A549 (cell line): ENCODE data around the gene NUCB1. TPM values are rescaled to one million over a fixed set of nuclear protein-coding genes. Genes with fewer than 3 reads are reported as not detected.

ENCODE experiments used
- BHLHE40 ChIP-seq: IDR thresholded peaks from 2 replicates; pipeline ENCODE4 v1.6.1; 2012; ENCODE audit warnings: low read depth, low read length, inconsistent platforms
- CBX2 ChIP-seq: fragments of 200-600 bp; sonication (generic); IDR thresholded peaks from 2 replicates; pipeline ENCODE4 v1.6.1; 2016; ENCODE audit warnings: low read depth, mild to moderate bottlenecking, borderline replicate concordance
- E2F6 ChIP-seq: IDR thresholded peaks from 2 replicates; pipeline ENCODE4 v1.6.1; 2012; ENCODE audit warnings: low read depth, borderline replicate concordance
- EHMT2 ChIP-seq: fragments of 200-600 bp; sonication (generic); IDR thresholded peaks from 2 replicates; pipeline ENCODE4 v1.6.1; 2016; ENCODE audit warnings: antibody characterized with exemption, low read depth, mild to moderate bottlenecking, moderate library complexity
- ESRRA ChIP-seq: fragments of 150-350 bp; IDR thresholded peaks from 2 replicates; pipeline ENCODE4 v1.6.1; 2014; ENCODE audit warnings: mild to moderate bottlenecking, low read length, borderline replicate concordance
- HDAC2 ChIP-seq: fragments of 200-600 bp; sonication (generic); IDR thresholded peaks from 2 replicates; pipeline ENCODE4 v1.6.1; 2016
- HES2 ChIP-seq: fragments of >200 bp; sonication (Bioruptor Twin); formaldehyde crosslinking; IDR thresholded peaks from 2 replicates; pipeline ENCODE4 v1.6.1; 2016
- HEYL ChIP-seq: fragments of 250-450 bp; sonication (Bioruptor Pico); IDR thresholded peaks from 2 replicates; pipeline ENCODE4 v1.8.0; 2021; ENCODE audit warnings: mild to moderate bottlenecking, moderate library complexity
- HOXB13 ChIP-seq: fragments of 250-450 bp; sonication (Bioruptor Pico); IDR thresholded peaks from 2 replicates; pipeline ENCODE4 v1.5.0; 2020; ENCODE audit warnings: low read depth, mild to moderate bottlenecking, moderate library complexity
- HOXB5 ChIP-seq: fragments of 250-450 bp; sonication (Bioruptor Pico); IDR thresholded peaks from 2 replicates; pipeline ENCODE4 v1.5.0; 2020; ENCODE audit warnings: mild to moderate bottlenecking, moderate library complexity
- KDM1A ChIP-seq: fragments of 200-600 bp; sonication (generic); IDR thresholded peaks from 2 replicates; pipeline ENCODE4 v1.6.1; 2016; ENCODE audit warnings: low read depth, mild to moderate bottlenecking
- KDM5A ChIP-seq: fragments of 200-600 bp; sonication (generic); IDR thresholded peaks from 2 replicates; pipeline ENCODE4 v1.6.1; 2016; ENCODE audit warnings: antibody characterized with exemption, mild to moderate bottlenecking
- NFE2L2 ChIP-seq: fragments of 150-350 bp; conservative IDR thresholded peaks from 2 replicates; pipeline ENCODE4 v1.6.1; 2014; ENCODE audit warnings: low read length
- NPAS2 ChIP-seq: fragments of 250-450 bp; sonication (Bioruptor Pico); IDR thresholded peaks from 2 replicates; pipeline ENCODE4 v1.8.0; 2022; ENCODE audit warnings: mild to moderate bottlenecking, moderate library complexity, borderline replicate concordance
- POLR2A ChIP-seq: IDR thresholded peaks from 2 replicates; pipeline ENCODE4 v1.6.1; 2012; ENCODE audit warnings: mild to moderate bottlenecking, low read length
- REST ChIP-seq: fragments of 200-600 bp; sonication (generic); IDR thresholded peaks from 2 replicates; pipeline ENCODE4 v1.6.1; 2016; ENCODE audit warnings: antibody characterized with exemption, mild to moderate bottlenecking, moderate library complexity
- RFX5 ChIP-seq: fragments of 450-650 bp; IDR thresholded peaks from 2 replicates; pipeline ENCODE4 v1.7.1; 2014; ENCODE audit warnings: antibody characterized with exemption, mild to moderate bottlenecking, moderate library complexity
- RNF2 ChIP-seq: fragments of 200-600 bp; sonication (generic); IDR thresholded peaks from 2 replicates; pipeline ENCODE4 v1.6.1; 2016; ENCODE audit warnings: low read depth, mild to moderate bottlenecking, antibody characterized with exemption, moderate library complexity, borderline replicate concordance
- SMC3 ChIP-seq: fragments of >200 bp; sonication (Bioruptor Twin); formaldehyde crosslinking; IDR thresholded peaks from 3 replicates; pipeline ENCODE4 v1.6.1; 2018; ENCODE audit warnings: inconsistent platforms
- SREBF2 ChIP-seq: fragments of 450-650 bp; IDR thresholded peaks from 2 replicates; pipeline ENCODE4 v1.6.1; 2014; ENCODE audit warnings: mild to moderate bottlenecking, moderate library complexity
- TP53 ChIP-seq: fragments of 250-450 bp; sonication (Bioruptor Pico); IDR thresholded peaks from 2 replicates; pipeline ENCODE4 v1.5.0; 2021; ENCODE audit warnings: mild to moderate bottlenecking, moderate library complexity
- USF2 ChIP-seq: fragments of 450-650 bp; IDR thresholded peaks from 2 replicates; pipeline ENCODE4 v1.6.1; 2014; ENCODE audit warnings: antibody characterized with exemption
- ZC3H11A ChIP-seq: fragments of 450-650 bp; IDR thresholded peaks from 2 replicates; pipeline ENCODE4 v1.6.1; 2014; ENCODE audit warnings: antibody characterized with exemption, mild to moderate bottlenecking
- ZFP36 ChIP-seq: fragments of 450-650 bp; IDR thresholded peaks from 2 replicates; pipeline ENCODE4 v1.6.1; 2014; ENCODE audit warnings: borderline replicate concordance; ENCODE audit not compliant: partially characterized antibody
- ZSCAN20 ChIP-seq: fragments of 250-450 bp; sonication (Bioruptor Pico); IDR thresholded peaks from 2 replicates; pipeline ENCODE4 v1.8.0; 2022; ENCODE audit warnings: mild to moderate bottlenecking, moderate library complexity
- polyA plus RNA-seq, 4 experiments: library from polyadenylated mRNA; depleted of rRNA in 3 of 4; stranded (reverse); fragments of >200 nt; fragmentation: RNase III in 1 of 4; extraction: RNeasy Plus Mini Kit Qiagen cat#74134 plus additional on column Dnase treatment in 1 of 4; gene quantifications; 2 replicates in 3 of 4; 3 replicates in 1 of 4; pipeline ENCODE4 v1.2.3, GENCODE V29; 2011 to 2017

NUCB1 gene
- polyA plus RNA-seq, 2 of the 4 experiments (the other 2 are of a cell fraction): 79.5 to 182 TPM

- TF ChIP-seq E2F6 (peak; percentile 73; the same call in 1 of the 2 replicates), ZFP36 (no peak), KDM5A (no peak), SREBF2 (no peak), BHLHE40 (no peak), TP53 (CRISPR knock-in tag) (peak; percentile 50; the same call in 1 of the 2 replicates), CBX2 (no peak), ESRRA (peak; percentile 29; the same call in 1 of the 2 replicates), RNF2 (no peak), RFX5 (no peak), USF2 (0 out of 2 replicates have a peak, but pooled peaks have one; percentile 2), KDM1A (no peak), HEYL (CRISPR knock-in tag) (peak; percentile 62; the same call in 1 of the 2 replicates), HOXB5 (CRISPR knock-in tag) (peak; percentile 73), POLR2A (peak; percentile 59), HOXB13 (CRISPR knock-in tag) (peak; percentile 94), NPAS2 (no peak), REST (no peak), HDAC2 (no peak), ZSCAN20 (CRISPR knock-in tag) (no peak), NFE2L2 (no peak), SMC3 (no peak), EHMT2 (no peak), ZC3H11A (no peak), HES2 (no peak)
These were observed 62.1 kb downstream of the NUCB1 start (continued) for GRCh38 chr19:48962029-48962848.
